Measurements from ENCODE around the gene CATSPER3.
A peak's percentile ranks its signal among the peaks of the same experiment; 100 is the strongest.

The CATSPER3 gene

DNA sequence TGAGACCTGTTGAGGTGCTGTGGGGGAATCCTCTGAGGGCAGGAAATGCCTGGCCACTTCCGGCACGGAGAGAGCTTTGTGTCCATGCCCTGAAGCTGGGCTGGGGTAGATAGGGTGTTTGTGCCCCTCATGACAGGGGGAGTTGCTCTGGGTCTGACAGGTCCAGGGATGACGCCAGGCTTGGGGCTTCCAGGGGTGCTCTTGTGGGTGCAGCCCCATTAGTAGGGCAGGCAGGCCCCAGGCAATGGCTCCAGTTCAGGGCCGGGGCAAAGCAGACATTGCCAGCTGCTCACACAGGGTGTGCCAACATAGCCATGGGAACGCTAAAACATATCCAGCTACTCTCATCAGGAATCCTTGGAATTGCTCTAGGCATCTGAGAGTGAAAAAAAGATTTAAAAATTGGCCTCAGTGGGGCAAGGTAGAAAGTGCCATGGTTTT lies 45.3 kb downstream of the CATSPER3 start:
- no peaks in the 10 kb centered on the region for H3K9me3 Mint-ChIP-seq
- no peak overlapping the region for H3K27ac Mint-ChIP-seq
- no peaks in the 10 kb centered on the region for H3K36me3 Mint-ChIP-seq (ENCODE audit: low read depth)
- H3K4me1 Mint-ChIP-seq, result peaks cover 18% of the 10 kb centered on the region
- no peak for DNase-seq
- no peak overlapping the region for H3K4me3 Mint-ChIP-seq
- TF ChIP-seq, protein P1, sequence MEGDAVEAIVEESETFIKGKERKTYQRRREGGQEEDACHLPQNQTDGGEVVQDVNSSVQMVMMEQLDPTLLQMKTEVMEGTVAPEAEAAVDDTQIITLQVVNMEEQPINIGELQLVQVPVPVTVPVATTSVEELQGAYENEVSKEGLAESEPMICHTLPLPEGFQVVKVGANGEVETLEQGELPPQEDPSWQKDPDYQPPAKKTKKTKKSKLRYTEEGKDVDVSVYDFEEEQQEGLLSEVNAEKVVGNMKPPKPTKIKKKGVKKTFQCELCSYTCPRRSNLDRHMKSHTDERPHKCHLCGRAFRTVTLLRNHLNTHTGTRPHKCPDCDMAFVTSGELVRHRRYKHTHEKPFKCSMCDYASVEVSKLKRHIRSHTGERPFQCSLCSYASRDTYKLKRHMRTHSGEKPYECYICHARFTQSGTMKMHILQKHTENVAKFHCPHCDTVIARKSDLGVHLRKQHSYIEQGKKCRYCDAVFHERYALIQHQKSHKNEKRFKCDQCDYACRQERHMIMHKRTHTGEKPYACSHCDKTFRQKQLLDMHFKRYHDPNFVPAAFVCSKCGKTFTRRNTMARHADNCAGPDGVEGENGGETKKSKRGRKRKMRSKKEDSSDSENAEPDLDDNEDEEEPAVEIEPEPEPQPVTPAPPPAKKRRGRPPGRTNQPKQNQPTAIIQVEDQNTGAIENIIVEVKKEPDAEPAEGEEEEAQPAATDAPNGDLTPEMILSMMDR (IDR thresholded peaks at IDR 0.05), result no peak
- peaks cover 23% of the 10 kb centered on the region for H3K27me3 Mint-ChIP-seq (ENCODE audit: low read depth, poor library complexity)

DNA sequence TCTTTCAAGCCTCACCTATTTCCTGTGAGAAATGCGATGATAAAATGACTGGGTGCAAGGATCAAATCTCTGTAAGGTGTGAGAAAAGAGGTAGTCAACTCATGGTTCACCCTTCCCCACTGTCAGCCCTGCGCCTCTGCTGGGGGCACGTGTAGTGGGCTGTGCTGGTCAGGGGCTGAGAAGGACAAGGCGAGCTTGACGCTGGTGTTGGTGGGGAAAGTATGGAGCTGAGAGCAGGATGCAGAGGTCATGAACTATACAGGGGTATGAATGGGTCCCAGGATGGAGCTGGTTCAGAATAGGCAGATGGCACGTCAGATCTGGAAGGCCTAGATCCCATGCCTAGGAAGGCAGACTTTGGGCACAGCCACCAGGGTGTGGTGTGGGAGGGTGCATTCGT lies 45.7 kb downstream of the CATSPER3 start:
- Mint-ChIP-seq H3K27ac (peak overlapping the region; percentile 92), H3K27me3 (ENCODE audit: low read depth, poor library complexity) (peaks cover 23% of the 10 kb centered on the region), H3K9me3 (no peaks in the 10 kb centered on the region), H3K4me3 (no peak overlapping the region), H3K4me1 (peaks cover 18% of the 10 kb centered on the region), H3K36me3 (ENCODE audit: low read depth) (no peaks in the 10 kb centered on the region)
- no peak for DNase-seq
- TF ChIP-seq, protein P1 (IDR thresholded peaks at IDR 0.05), result no peak

DNA sequence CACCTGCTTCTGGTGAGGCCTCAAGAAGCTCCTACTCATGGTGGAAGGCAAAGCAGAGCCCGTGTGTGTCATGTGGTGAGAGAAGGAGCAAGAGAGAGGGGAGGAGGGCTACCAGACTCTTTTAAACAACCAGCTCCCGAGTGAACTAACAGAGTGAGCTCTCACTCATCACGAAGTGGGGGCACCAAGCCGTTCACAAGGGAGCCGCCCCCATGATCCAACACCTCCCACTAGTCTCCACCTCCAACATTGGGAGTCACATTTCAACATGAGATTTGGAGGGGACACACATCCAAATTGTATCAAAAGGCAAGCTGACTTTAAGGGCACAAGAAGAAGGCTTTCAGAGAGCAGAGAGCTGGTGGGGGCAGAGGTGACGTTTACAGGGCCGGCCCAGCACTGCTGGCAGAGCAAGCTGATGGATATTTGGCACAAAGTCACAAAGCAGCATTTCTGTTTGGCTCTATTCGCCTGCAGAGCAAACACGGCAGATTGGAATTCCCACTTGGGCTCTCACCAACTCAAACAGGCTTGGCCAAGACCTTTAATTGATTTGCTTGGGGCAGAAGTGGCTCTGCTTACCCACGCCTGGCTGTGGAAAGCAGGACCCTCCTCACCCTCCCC lies 46.4 kb downstream of the CATSPER3 start:
- DNase-seq, result no peak

DNA sequence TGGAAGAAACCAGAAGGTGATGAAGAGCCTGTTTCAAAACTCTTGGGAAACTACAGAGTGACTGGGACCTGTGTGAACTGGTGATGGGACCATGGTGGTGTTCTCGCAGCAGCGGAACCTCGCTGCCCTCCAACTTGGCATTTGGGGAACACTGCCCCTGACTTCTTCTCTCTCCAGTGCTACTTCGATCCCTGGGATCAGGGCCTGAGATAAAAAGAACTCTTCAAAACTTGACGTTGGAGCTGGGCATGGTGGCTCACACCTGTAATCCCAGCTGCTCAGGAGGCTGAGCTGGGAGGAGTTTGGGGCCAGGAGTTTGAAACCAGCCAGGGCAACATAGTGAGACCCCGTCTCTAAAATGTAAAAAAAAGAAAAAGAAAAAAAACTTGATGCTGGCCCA lies 48.2 kb downstream of the CATSPER3 start:
- Mint-ChIP-seq H3K36me3 (ENCODE audit: low read depth) (no peaks in the 10 kb centered on the region), H3K4me1 (peaks cover 18% of the 10 kb centered on the region), H3K4me3 (no peak overlapping the region), H3K9me3 (no peaks in the 10 kb centered on the region), H3K27ac (no peak overlapping the region), H3K27me3 (ENCODE audit: low read depth, poor library complexity) (peaks cover 35% of the 10 kb centered on the region)
- TF ChIP-seq, protein P1 (IDR thresholded peaks at IDR 0.05), result no peak
- no peak for DNase-seq

More for the DNA sequence above, 46.4 kb downstream of the CATSPER3 start:
- TF ChIP-seq, protein P1 (IDR thresholded peaks at IDR 0.05), result no peak
- H3K36me3 Mint-ChIP-seq (ENCODE audit: low read depth), result no peaks in the 10 kb centered on the region
- peaks cover 18% of the 10 kb centered on the region for H3K4me1 Mint-ChIP-seq
- H3K4me3 Mint-ChIP-seq, result no peak overlapping the region
- peak overlapping the region; percentile 92 for H3K27ac Mint-ChIP-seq
- no peaks in the 10 kb centered on the region for H3K9me3 Mint-ChIP-seq
- H3K27me3 Mint-ChIP-seq (ENCODE audit: low read depth, poor library complexity), result peaks cover 23% of the 10 kb centered on the region

DNA sequence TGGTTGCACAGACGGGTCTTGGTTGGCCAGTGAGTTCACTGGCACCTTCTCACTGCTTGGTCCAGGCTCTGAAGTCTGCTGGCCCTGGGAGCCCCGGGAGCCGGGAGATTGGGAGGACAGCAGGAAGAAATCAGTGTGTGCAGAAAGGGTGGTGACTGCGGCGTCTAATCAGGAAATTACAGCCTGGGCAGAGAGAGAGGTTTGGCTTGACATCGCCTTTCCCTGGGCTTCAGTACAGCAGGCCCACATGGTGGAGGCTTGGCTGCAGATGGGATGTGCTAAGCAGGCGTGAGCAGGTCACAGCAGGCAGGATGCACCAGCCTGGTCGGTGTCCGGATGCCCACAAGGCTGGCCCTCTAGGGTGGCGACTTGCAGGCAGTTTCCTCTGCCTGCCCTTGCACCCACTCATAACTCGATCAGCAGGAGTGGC lies 49.2 kb downstream of the CATSPER3 start:
- peaks cover 18% of the 10 kb centered on the region for H3K4me1 Mint-ChIP-seq
- H3K27me3 Mint-ChIP-seq (ENCODE audit: low read depth, poor library complexity), result peaks cover 39% of the 10 kb centered on the region
- TF ChIP-seq, protein P1 (IDR thresholded peaks at IDR 0.05), result no peak
- H3K36me3 Mint-ChIP-seq (ENCODE audit: low read depth), result no peaks in the 10 kb centered on the region
- DNase-seq, result no peak
- no peaks in the 10 kb centered on the region for H3K9me3 Mint-ChIP-seq
- H3K27ac Mint-ChIP-seq, result no peak overlapping the region
- H3K4me3 Mint-ChIP-seq, result no peak overlapping the region

DNA sequence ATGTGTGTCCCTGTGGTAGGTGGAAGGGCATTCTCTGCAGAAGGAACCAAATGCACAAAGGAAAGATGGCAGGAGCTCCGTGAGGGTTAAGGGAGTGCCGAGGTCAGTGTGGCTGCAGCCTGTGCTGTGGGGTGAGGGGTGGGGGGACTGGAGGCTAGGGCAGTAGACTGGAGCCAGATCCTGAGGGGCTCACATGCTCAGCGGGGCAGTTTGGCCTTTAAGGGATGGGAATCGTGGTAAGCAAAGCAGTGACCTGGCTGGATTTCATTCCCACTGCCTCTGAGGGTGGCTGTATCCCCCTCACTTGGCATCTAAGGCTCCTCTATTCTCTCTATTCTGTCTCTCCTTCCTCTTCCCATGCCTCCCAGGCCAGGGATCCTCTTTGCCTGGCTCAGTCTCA lies 50.8 kb downstream of the CATSPER3 start:
- DNase-seq, result no peak
- TF ChIP-seq, protein P1 (IDR thresholded peaks at IDR 0.05), result no peak
- no peaks in the 10 kb centered on the region for H3K36me3 Mint-ChIP-seq (ENCODE audit: low read depth)
- peaks cover 15% of the 10 kb centered on the region for H3K4me1 Mint-ChIP-seq
- no peak overlapping the region for H3K27ac Mint-ChIP-seq
- H3K4me3 Mint-ChIP-seq, result no peak overlapping the region
- H3K27me3 Mint-ChIP-seq (ENCODE audit: low read depth, poor library complexity), result peaks cover 47% of the 10 kb centered on the region
- no peaks in the 10 kb centered on the region for H3K9me3 Mint-ChIP-seq

Measured in nephron progenitor cell (in vitro differentiated cells).